HEK293 (cell line): ENCODE results near the gene MACROH2A2.

Experiments
- AEBP2 ChIP-seq: fragments of 450-650 bp; formaldehyde crosslinking; IDR thresholded peaks from 2 replicates; pipeline ENCODE4 v1.5.1; 2016; ENCODE audit warnings: missing biosample characterization, missing genetic modification characterization, borderline replicate concordance
- CTCF ChIP-seq: fragments of 450-650 bp; formaldehyde crosslinking; IDR thresholded peaks from 2 replicates; pipeline ENCODE4 v1.5.1; 2016; ENCODE audit warnings: missing biosample characterization, missing genetic modification characterization
- GLI4 ChIP-seq: fragments of 450-650 bp; formaldehyde crosslinking; IDR thresholded peaks from 2 replicates; pipeline ENCODE4 v1.5.1; 2016; ENCODE audit warnings: missing biosample characterization, missing genetic modification characterization
- SP2 ChIP-seq: fragments of 450-650 bp; formaldehyde crosslinking; IDR thresholded peaks from 2 replicates; pipeline ENCODE4 v1.5.1; 2016; ENCODE audit warnings: missing biosample characterization, missing genetic modification characterization
- TCF7L2 ChIP-seq: IDR thresholded peaks from 2 replicates; pipeline ENCODE4 v1.6.1; 2011; ENCODE audit warnings: low read depth, mild to moderate bottlenecking, inconsistent platforms, low read length, moderate library complexity, borderline replicate concordance
- ZFP41 ChIP-seq: fragments of 450-650 bp; formaldehyde crosslinking; IDR thresholded peaks from 2 replicates; pipeline ENCODE4 v1.5.1; 2016; ENCODE audit warnings: missing biosample characterization, missing genetic modification characterization, borderline replicate concordance
- ZNF274 ChIP-seq, 2 experiments: fragments of 200-500 bp in 1 of 2; fragments of 450-650 bp in 1 of 2; sonication (Bioruptor generic) in 1 of 2; formaldehyde crosslinking in 1 of 2; IDR thresholded peaks; 2 replicates each; pipeline versions ENCODE4 v1.5.1 to v1.6.1; 2014 to 2016; ENCODE audit warnings: borderline replicate concordance in 1 of 2, inconsistent platforms in 1 of 2, low read length in 1 of 2, missing biosample characterization in 1 of 2, missing genetic modification characterization in 1 of 2
- ZNF416 ChIP-seq: fragments of 450-650 bp; formaldehyde crosslinking; IDR thresholded peaks from 2 replicates; pipeline ENCODE4 v1.5.1; 2016; ENCODE audit warnings: missing biosample characterization, missing genetic modification characterization
- ZNF513 ChIP-seq: fragments of 450-650 bp; IDR thresholded peaks from 2 replicates; pipeline ENCODE4 v1.5.1; 2018; ENCODE audit warnings: missing biosample characterization, missing genetic modification characterization
- ZSCAN18 ChIP-seq: fragments of 450-650 bp; formaldehyde crosslinking; IDR thresholded peaks from 2 replicates; pipeline ENCODE4 v1.5.1; 2016; ENCODE audit warnings: missing biosample characterization, missing genetic modification characterization

GRCh38 chr10:70111496-70111895 is 58.9 kb downstream of the MACROH2A2 start:
- TF ChIP-seq CTCF (no peak), GLI4 (no peak), ZNF416 (tag by site-specific recombination) (no peak), SP2 (tag by site-specific recombination) (no peak), ZNF274 (IDR thresholded peaks at IDR 0.05; ENCODE audit: low read length) (no peak), ZNF274 (tag by site-specific recombination; IDR thresholded peaks at IDR 0.05; ENCODE audit: borderline replicate concordance) (no peak), ZFP41 (tag by site-specific recombination) (no peak), ZNF513 (tag by site-specific recombination) (no peak), AEBP2 (tag by site-specific recombination) (no peak), ZSCAN18 (no peak), TCF7L2 (no peak)
